Tibial nerve (tissue), 4 donors: ENCODE measurements around the gene SLC25A33. TPM values are rescaled to one million over a fixed set of nuclear protein-coding genes. Genes with fewer than 3 reads are reported as not detected.

Experiments
- DNase-seq, 2 donors: peaks; one replicate each; pipeline ENCODE4 v3.0.0-alpha.2; 2019; ENCODE audit warnings: low spot score in 2 of 2
- H3K27ac ChIP-seq, 4 donors: fragments of 200-600 bp; sonication (generic) in 3 of 4; one replicate each; pipeline ENCODE4 v1.5.1; 2017 to 2019; ENCODE audit warnings: mild to moderate bottlenecking in 1 of 4
- H3K27me3 ChIP-seq, 2 donors: fragments of 200-600 bp; sonication (generic) in 1 of 2; one replicate each; pipeline versions ENCODE4 v1.5.1 to v1.6.0; 2017 to 2019
- H3K36me3 ChIP-seq, 3 donors: fragments of 200-600 bp; sonication (generic); one replicate each; pipeline ENCODE4 v1.5.1; 2018 to 2019
- H3K4me1 ChIP-seq, 4 donors: fragments of 200-600 bp; sonication (generic) in 3 of 4; one replicate each; pipeline ENCODE4 v1.5.1; 2017 to 2019
- H3K4me3 ChIP-seq, 4 donors: fragments of 200-600 bp; sonication (generic) in 3 of 4; one replicate each; pipeline ENCODE4 v1.5.1; 2017 to 2019; ENCODE audit warnings: mild to moderate bottlenecking in 1 of 4, moderate library complexity in 1 of 4
- H3K9me3 ChIP-seq, 4 donors: fragments of 200-600 bp; sonication (generic) in 3 of 4; one replicate each; pipeline ENCODE4 v1.5.1; 2017 to 2019
- EP300 ChIP-seq, 2 donors: sonication (generic); formaldehyde crosslinking; IDR thresholded peaks; one replicate each; pipeline ENCODE4 v1.6.1; 2017; ENCODE audit warnings: antibody characterized with exemption in 2 of 2, mild to moderate bottlenecking in 1 of 2
- POLR2A ChIP-seq, 2 donors: fragments of 450-650 bp; IDR thresholded peaks; one replicate each; pipeline ENCODE4 v1.6.1; 2017; ENCODE audit warnings: antibody characterized with exemption in 2 of 2, mild to moderate bottlenecking in 2 of 2, moderate library complexity in 2 of 2
- WGBS, 2 donors: methylation state at CpG; one replicate each; pipeline ENCODE4 v1.1.5; 2018; 5-methylcytosine and 5-hydroxymethylcytosine counted together
- total RNA-seq, 4 donors: library from RNA; depleted of rRNA; stranded (reverse); fragments of >200 nt; gene quantifications; one replicate each; pipeline ENCODE4 v1.1.0, GENCODE V29; 2016
- TF ChIP-seq, protein P1 (sequence below), 5 experiments: fragments of 200-600 bp in 3 of 5; fragments of 450-650 bp in 2 of 5; sonication (generic) in 3 of 5; IDR thresholded peaks; one replicate each; pipeline ENCODE4 v1.5.1; 2016 to 2019; ENCODE audit warnings: antibody characterized with exemption in 5 of 5, mild to moderate bottlenecking in 3 of 5, moderate library complexity in 2 of 5

The SLC25A33 gene
- total RNA-seq, 4 donors from 2014 or later = 5.4 to 10.2 (median 6.8) TPM

DNA sequence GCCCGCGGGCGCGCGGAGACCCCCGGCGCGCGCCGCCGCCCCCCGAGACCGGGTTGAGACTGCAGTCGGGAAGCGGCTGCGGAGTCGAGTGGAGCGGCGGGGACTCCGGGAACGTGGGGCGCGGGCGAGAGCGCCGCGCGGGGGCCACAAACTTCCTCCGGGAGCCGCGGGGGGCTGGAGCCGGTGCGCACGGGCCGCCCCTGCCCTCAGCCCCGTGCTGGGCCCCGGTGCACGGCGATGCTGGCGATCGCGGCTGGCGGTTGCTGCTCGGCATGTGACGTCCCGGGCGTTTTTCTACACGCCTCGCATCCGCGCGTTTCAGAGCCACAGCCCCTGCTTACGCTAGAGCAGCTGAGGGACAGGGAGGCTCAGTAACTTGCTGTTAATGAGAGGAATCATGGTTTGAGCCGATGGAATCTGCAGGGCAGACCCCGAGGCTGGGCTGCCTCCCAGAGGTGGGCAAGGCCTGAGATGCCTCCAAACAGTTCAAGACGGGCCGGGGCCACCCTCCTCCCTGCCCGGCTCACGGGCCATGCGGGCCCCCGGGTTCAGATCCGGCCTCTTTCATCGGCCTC lies 50.0 kb downstream of the SLC25A33 start:
- no peaks in the 10 kb centered on the region for H3K27me3 ChIP-seq
- H3K9me3 ChIP-seq = no peaks in the 10 kb centered on the region
- DNase-seq = no peak
- peaks cover 0 to 5% (median 0%) of the 10 kb centered on the region in 3 donors for H3K36me3 ChIP-seq
- H3K4me3 ChIP-seq = peak overlapping the region; percentile 36 to 81 (median 72)
- H3K27ac ChIP-seq = peak overlapping the region; percentile 44 to 88 (median 62)
- peaks cover 0 to 54% (median 19%) of the 10 kb centered on the region in 4 donors for H3K4me1 ChIP-seq
- TF ChIP-seq, protein P1, sequence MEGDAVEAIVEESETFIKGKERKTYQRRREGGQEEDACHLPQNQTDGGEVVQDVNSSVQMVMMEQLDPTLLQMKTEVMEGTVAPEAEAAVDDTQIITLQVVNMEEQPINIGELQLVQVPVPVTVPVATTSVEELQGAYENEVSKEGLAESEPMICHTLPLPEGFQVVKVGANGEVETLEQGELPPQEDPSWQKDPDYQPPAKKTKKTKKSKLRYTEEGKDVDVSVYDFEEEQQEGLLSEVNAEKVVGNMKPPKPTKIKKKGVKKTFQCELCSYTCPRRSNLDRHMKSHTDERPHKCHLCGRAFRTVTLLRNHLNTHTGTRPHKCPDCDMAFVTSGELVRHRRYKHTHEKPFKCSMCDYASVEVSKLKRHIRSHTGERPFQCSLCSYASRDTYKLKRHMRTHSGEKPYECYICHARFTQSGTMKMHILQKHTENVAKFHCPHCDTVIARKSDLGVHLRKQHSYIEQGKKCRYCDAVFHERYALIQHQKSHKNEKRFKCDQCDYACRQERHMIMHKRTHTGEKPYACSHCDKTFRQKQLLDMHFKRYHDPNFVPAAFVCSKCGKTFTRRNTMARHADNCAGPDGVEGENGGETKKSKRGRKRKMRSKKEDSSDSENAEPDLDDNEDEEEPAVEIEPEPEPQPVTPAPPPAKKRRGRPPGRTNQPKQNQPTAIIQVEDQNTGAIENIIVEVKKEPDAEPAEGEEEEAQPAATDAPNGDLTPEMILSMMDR (IDR thresholded peaks at IDR 0.05) = no peak
- no peak for TF ChIP-seq POLR2A (IDR thresholded peaks at IDR 0.05)
- no peak for TF ChIP-seq EP300 (IDR thresholded peaks at IDR 0.05)
- WGBS, 2 donors = 0 to 2% methylated on average over 2 to 29 of the region's 63 CpGs

DNA sequence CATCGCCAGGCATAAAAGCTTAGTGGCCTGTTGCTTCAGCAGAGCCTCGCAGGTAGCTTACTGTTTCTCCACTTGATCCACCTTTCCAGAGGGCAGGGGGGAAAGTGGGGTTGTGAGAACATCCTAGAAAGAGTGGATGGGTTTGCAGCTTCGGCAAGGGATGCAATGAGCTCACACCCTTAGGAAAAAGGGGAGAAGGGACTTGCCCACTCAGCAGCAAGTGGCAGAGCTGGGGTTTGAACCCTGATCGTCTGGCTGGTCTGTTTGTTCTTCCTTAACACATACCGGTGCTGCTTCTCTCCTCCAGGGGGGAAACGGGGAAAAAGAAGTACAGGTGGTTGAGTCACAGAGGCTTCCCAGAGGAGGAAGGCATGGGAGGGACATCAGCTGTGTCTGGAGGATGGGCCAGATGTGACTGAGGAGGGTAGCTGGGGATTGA lies 50.5 kb downstream of the SLC25A33 start:
- Histone ChIP-seq H3K36me3 (peaks cover 0 to under 1% (median 0%) of the 10 kb centered on the region in 3 donors), H3K9me3 (no peaks in the 10 kb centered on the region), H3K4me3 (peak overlapping the region; percentile 36 to 81 (median 72)), H3K27me3 (no peaks in the 10 kb centered on the region), H3K4me1 (peaks cover 0 to 55% (median 19%) of the 10 kb centered on the region in 4 donors), H3K27ac (peak overlapping the region; percentile 44 to 88 (median 62))
- TF ChIP-seq, protein P1 (IDR thresholded peaks at IDR 0.05) = no peak
- TF ChIP-seq POLR2A (IDR thresholded peaks at IDR 0.05) (no peak), EP300 (IDR thresholded peaks at IDR 0.05) (no peak)
- 11 to 20% methylated on average over 6 of the region's 6 CpGs for WGBS, 2 donors
- DNase-seq = no peak

DNA sequence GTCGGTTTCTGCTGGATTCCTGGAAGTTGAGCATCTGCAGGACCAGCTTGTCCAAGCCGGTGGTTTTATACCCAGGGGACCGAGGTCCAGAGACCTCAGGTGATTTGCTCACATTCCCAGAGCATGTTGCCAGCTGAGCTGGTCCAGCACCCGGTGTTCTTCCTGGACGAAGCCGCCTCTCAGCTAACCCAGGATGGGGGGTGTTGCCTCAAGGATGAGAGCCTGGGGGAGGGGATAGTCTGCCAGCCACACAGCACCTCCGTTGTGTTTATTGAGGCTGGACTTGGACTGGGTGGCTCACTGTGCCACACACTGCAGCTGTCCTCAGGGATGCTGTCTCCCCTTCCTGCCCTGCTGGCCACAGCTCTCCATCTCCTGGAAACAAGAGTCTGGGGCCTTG lies 50.9 kb downstream of the SLC25A33 start:
- H3K4me3 ChIP-seq = peak overlapping the region in 1 of 4 donors; percentile 80
- H3K27ac ChIP-seq = peak overlapping the region in 1 of 4 donors; percentile 88
- WGBS, 2 donors = 64 to 66% methylated on average over 6 to 7 of the region's 7 CpGs
- no peaks in the 10 kb centered on the region for H3K36me3 ChIP-seq
- DNase-seq = no peak
- H3K9me3 ChIP-seq = no peaks in the 10 kb centered on the region
- H3K4me1 ChIP-seq = peaks cover 0 to 55% (median 19%) of the 10 kb centered on the region in 4 donors
- no peak for TF ChIP-seq EP300 (IDR thresholded peaks at IDR 0.05)
- TF ChIP-seq, protein P1 (IDR thresholded peaks at IDR 0.05) = no peak
- TF ChIP-seq POLR2A (IDR thresholded peaks at IDR 0.05) = no peak
- no peaks in the 10 kb centered on the region for H3K27me3 ChIP-seq

DNA sequence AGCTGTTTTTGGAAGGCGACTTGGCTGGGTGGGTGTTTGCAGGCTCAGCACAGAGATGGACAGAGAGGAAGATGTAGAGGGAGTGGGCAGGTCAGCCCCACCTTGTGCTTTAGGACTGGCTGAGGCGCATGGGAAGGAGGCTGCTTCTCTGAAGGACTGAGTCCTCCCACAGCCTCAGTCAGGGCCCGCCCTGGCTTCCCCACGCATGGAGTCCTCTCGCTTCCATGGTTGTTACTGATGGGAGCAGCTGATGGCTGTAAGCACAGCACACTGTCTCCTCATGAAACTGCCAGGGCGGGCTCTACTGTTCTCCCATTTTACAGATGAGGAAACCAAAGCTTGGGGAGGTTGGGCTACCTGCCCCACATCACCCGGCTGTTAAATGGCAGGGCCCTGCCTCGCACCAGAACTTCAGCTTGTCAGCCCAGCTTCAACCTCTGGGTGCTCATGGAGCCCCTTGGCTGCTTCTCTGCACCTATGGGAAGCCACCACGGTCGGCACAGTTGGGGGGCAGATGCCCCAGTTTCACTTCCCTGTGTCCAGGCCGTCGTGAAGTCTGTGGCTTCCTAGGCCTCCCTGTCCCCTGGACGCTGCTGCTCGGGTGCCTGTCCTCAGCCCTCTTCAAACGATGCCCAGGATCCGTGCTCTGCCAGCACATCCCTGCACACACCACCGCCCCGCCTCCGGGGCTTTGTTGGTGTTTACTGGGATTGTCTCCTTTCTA lies 51.8 kb downstream of the SLC25A33 start:
- no peaks in the 10 kb centered on the region for H3K9me3 ChIP-seq
- no peaks in the 10 kb centered on the region for H3K27me3 ChIP-seq
- TF ChIP-seq POLR2A (IDR thresholded peaks at IDR 0.05) (no peak), EP300 (IDR thresholded peaks at IDR 0.05) (no peak)
- TF ChIP-seq, protein P1 (IDR thresholded peaks at IDR 0.05) = no peak
- 78 to 81% methylated on average over 19 of the region's 19 CpGs for WGBS, 2 donors
- peaks cover 0 to 57% (median 19%) of the 10 kb centered on the region in 4 donors for H3K4me1 ChIP-seq
- H3K4me3 ChIP-seq = no peak overlapping the region
- H3K27ac ChIP-seq = no peak overlapping the region
- DNase-seq = no peak
- no peaks in the 10 kb centered on the region for H3K36me3 ChIP-seq
